ENCODE measurements around the gene MAP3K3.

The MAP3K3 gene

GRCh38 chr17:63652106-63652505 lies 29.9 kb downstream of the MAP3K3 start:
- Histone ChIP-seq H3K4me1 (ENCODE audit: insufficient read depth, low read length) (peaks cover 12% of the 10 kb centered on the region), H3K9me3 (ENCODE audit: control insufficient read depth, insufficient read depth, low read length) (no peaks in the 10 kb centered on the region), H3K36me3 (ENCODE audit: insufficient read depth, low read length) (peaks cover 3% of the 10 kb centered on the region; the same call in 1 of the 2 replicates), H3K9ac (ENCODE audit: low read depth, low read length) (no peak overlapping the region)

- H3K36me3 ChIP-seq (ENCODE audit: insufficient read depth, low read length), result peaks cover 3% of the 10 kb centered on the region; the same call in 1 of the 2 replicates
Measured at GRCh38 chr17:63653050-63653449, 30.8 kb downstream of the MAP3K3 start.

GRCh38 chr17:63657786-63658185 lies 35.6 kb downstream of the MAP3K3 start:
- Histone ChIP-seq H3K9me3 (ENCODE audit: control insufficient read depth, insufficient read depth, low read length) (no peaks in the 10 kb centered on the region), H3K9ac (ENCODE audit: low read depth, low read length) (no peak overlapping the region), H3K4me1 (ENCODE audit: insufficient read depth, low read length) (no peaks in the 10 kb centered on the region), H3K36me3 (ENCODE audit: insufficient read depth, low read length) (peaks cover 9% of the 10 kb centered on the region)

More at GRCh38 chr17:63653050-63653449, 30.8 kb downstream of the MAP3K3 start:
- Histone ChIP-seq H3K9me3 (ENCODE audit: control insufficient read depth, insufficient read depth, low read length) (no peaks in the 10 kb centered on the region), H3K9ac (ENCODE audit: low read depth, low read length) (no peak overlapping the region), H3K4me1 (ENCODE audit: insufficient read depth, low read length) (peaks cover 3% of the 10 kb centered on the region)

- H3K9ac ChIP-seq (ENCODE audit: low read depth, low read length), result no peak overlapping the region
- H3K9me3 ChIP-seq (ENCODE audit: control insufficient read depth, insufficient read depth, low read length), result no peaks in the 10 kb centered on the region
- peaks cover 9% of the 10 kb centered on the region for H3K36me3 ChIP-seq (ENCODE audit: insufficient read depth, low read length)
- no peaks in the 10 kb centered on the region for H3K4me1 ChIP-seq (ENCODE audit: insufficient read depth, low read length)
Measured at GRCh38 chr17:63658366-63658765, 36.1 kb downstream of the MAP3K3 start.

GRCh38 chr17:63659850-63660249 lies 37.6 kb downstream of the MAP3K3 start:
- H3K36me3 ChIP-seq (ENCODE audit: insufficient read depth, low read length), result peaks cover 6% of the 10 kb centered on the region
- no peak overlapping the region for H3K9ac ChIP-seq (ENCODE audit: low read depth, low read length)
- no peaks in the 10 kb centered on the region for H3K4me1 ChIP-seq (ENCODE audit: insufficient read depth, low read length)
- no peaks in the 10 kb centered on the region for H3K9me3 ChIP-seq (ENCODE audit: control insufficient read depth, insufficient read depth, low read length)

- H3K36me3 ChIP-seq (ENCODE audit: insufficient read depth, low read length), result peaks cover 11% of the 10 kb centered on the region; the same call in 1 of the 2 replicates
- no peaks in the 10 kb centered on the region for H3K9me3 ChIP-seq (ENCODE audit: control insufficient read depth, insufficient read depth, low read length)
- no peak overlapping the region for H3K9ac ChIP-seq (ENCODE audit: low read depth, low read length)
Measured at GRCh38 chr17:63665527-63666214, 43.5 kb downstream of the MAP3K3 start.

GRCh38 chr17:63672856-63673255 lies 50.6 kb downstream of the MAP3K3 start:
- Histone ChIP-seq H3K4me1 (ENCODE audit: insufficient read depth, low read length) (peaks cover 28% of the 10 kb centered on the region), H3K9ac (ENCODE audit: low read depth, low read length) (no peak overlapping the region), H3K36me3 (ENCODE audit: insufficient read depth, low read length) (peaks cover 6% of the 10 kb centered on the region; the same call in 1 of the 2 replicates), H3K9me3 (ENCODE audit: control insufficient read depth, insufficient read depth, low read length) (no peaks in the 10 kb centered on the region)

More at GRCh38 chr17:63665527-63666214, 43.5 kb downstream of the MAP3K3 start:
- no peaks in the 10 kb centered on the region for H3K4me1 ChIP-seq (ENCODE audit: insufficient read depth, low read length)

GRCh38 chr17:63675231-63675606 lies 53.0 kb downstream of the MAP3K3 start:
- Histone ChIP-seq H3K9me3 (ENCODE audit: control insufficient read depth, insufficient read depth, low read length) (no peaks in the 10 kb centered on the region), H3K9ac (ENCODE audit: low read depth, low read length) (no peak overlapping the region; the same call in 1 of the 2 replicates), H3K36me3 (ENCODE audit: insufficient read depth, low read length) (0 out of 2 replicates have a peak, but pooled peaks cover 3% of the 10 kb centered on the region), H3K4me1 (ENCODE audit: insufficient read depth, low read length) (peaks cover 28% of the 10 kb centered on the region)

- peaks cover 28% of the 10 kb centered on the region for H3K4me1 ChIP-seq (ENCODE audit: insufficient read depth, low read length)
- no peak overlapping the region; the same call in 1 of the 2 replicates for H3K9ac ChIP-seq (ENCODE audit: low read depth, low read length)
- H3K36me3 ChIP-seq (ENCODE audit: insufficient read depth, low read length), result 0 out of 2 replicates have a peak, but pooled peaks cover 3% of the 10 kb centered on the region
- H3K9me3 ChIP-seq (ENCODE audit: control insufficient read depth, insufficient read depth, low read length), result no peaks in the 10 kb centered on the region
Measured at GRCh38 chr17:63675607-63676546, 53.7 kb downstream of the MAP3K3 start.

- H3K9me3 ChIP-seq (ENCODE audit: control insufficient read depth, insufficient read depth, low read length), result no peaks in the 10 kb centered on the region
- peaks cover 34% of the 10 kb centered on the region for H3K4me1 ChIP-seq (ENCODE audit: insufficient read depth, low read length)
- H3K9ac ChIP-seq (ENCODE audit: low read depth, low read length), result no peak overlapping the region
- H3K36me3 ChIP-seq (ENCODE audit: insufficient read depth, low read length), result 0 out of 2 replicates have a peak, but pooled peaks cover 3% of the 10 kb centered on the region
Measured at GRCh38 chr17:63676584-63676983, 54.4 kb downstream of the MAP3K3 start.

GRCh38 chr17:63679214-63679613 lies 57.0 kb downstream of the MAP3K3 start:
- peaks cover 22% of the 10 kb centered on the region for H3K4me1 ChIP-seq (ENCODE audit: insufficient read depth, low read length)
- H3K9me3 ChIP-seq (ENCODE audit: control insufficient read depth, insufficient read depth, low read length), result no peaks in the 10 kb centered on the region
- no peaks in the 10 kb centered on the region for H3K36me3 ChIP-seq (ENCODE audit: insufficient read depth, low read length)
- no peak overlapping the region for H3K9ac ChIP-seq (ENCODE audit: low read depth, low read length)

GRCh38 chr17:63680700-63681099 lies 58.5 kb downstream of the MAP3K3 start:
- Histone ChIP-seq H3K9me3 (ENCODE audit: control insufficient read depth, insufficient read depth, low read length) (no peaks in the 10 kb centered on the region), H3K9ac (ENCODE audit: low read depth, low read length) (no peak overlapping the region), H3K36me3 (ENCODE audit: insufficient read depth, low read length) (peaks cover 5% of the 10 kb centered on the region; the same call in 1 of the 2 replicates), H3K4me1 (ENCODE audit: insufficient read depth, low read length) (peaks cover 10% of the 10 kb centered on the region)

GRCh38 chr17:63681530-63681929 lies 59.3 kb downstream of the MAP3K3 start:
- H3K9ac ChIP-seq (ENCODE audit: low read depth, low read length), result no peak overlapping the region
- no peaks in the 10 kb centered on the region for H3K9me3 ChIP-seq (ENCODE audit: control insufficient read depth, insufficient read depth, low read length)
- 0 out of 2 replicates have a peak, but pooled peaks cover 7% of the 10 kb centered on the region for H3K4me1 ChIP-seq (ENCODE audit: insufficient read depth, low read length)
- H3K36me3 ChIP-seq (ENCODE audit: insufficient read depth, low read length), result peaks cover 5% of the 10 kb centered on the region; the same call in 1 of the 2 replicates

- Histone ChIP-seq H3K4me1 (ENCODE audit: insufficient read depth, low read length) (0 out of 2 replicates have a peak, but pooled peaks cover 7% of the 10 kb centered on the region), H3K36me3 (ENCODE audit: insufficient read depth, low read length) (peaks cover 5% of the 10 kb centered on the region; the same call in 1 of the 2 replicates), H3K9me3 (ENCODE audit: control insufficient read depth, insufficient read depth, low read length) (no peaks in the 10 kb centered on the region), H3K9ac (ENCODE audit: low read depth, low read length) (no peak overlapping the region)
Measured at GRCh38 chr17:63682441-63682840, 60.2 kb downstream of the MAP3K3 start.

Measured in ES-I3 (cell line).